HFFc6 (cell line): ENCODE results near the gene NUCB2. TPM values are rescaled to one million over a fixed set of nuclear protein-coding genes. Genes with fewer than 3 reads are reported as not detected.
"Not testable (repeated sequence)": the region's sequence is repeated elsewhere in the genome, so short reads cannot be mapped to it uniquely, and the experiment has no call there.

Experiments used
- DNase-seq: peaks from one replicate; pipeline ENCODE4 v3.0.0-alpha.2; 2018
- H3K27ac Mint-ChIP-seq: 2 replicates; pipeline ENCODE4 v1.8.0; 2020; ENCODE audit warnings: mild to moderate bottlenecking, mixed read lengths
- H3K27me3 Mint-ChIP-seq: 2 replicates; pipeline ENCODE4 v1.8.0; 2021; ENCODE audit warnings: mild to moderate bottlenecking, moderate library complexity, mixed read lengths; ENCODE audit not compliant: insufficient read depth
- H3K36me3 Mint-ChIP-seq: 2 replicates; pipeline ENCODE4 v1.8.0; 2021; ENCODE audit warnings: low read depth, mixed read lengths
- H3K4me1 Mint-ChIP-seq: 2 replicates; pipeline ENCODE4 v1.8.0; 2020; ENCODE audit warnings: low read depth, mixed read lengths
- H3K4me3 Mint-ChIP-seq: 2 replicates; pipeline ENCODE4 v1.8.0; 2020; ENCODE audit warnings: mild to moderate bottlenecking, moderate library complexity, mixed read lengths
- H3K9me3 Mint-ChIP-seq: 2 replicates; pipeline ENCODE4 v1.8.0; 2020; ENCODE audit warnings: mild to moderate bottlenecking, mixed read lengths
- CTCF ChIP-seq: fragments of 200-600 bp; sonication (generic); IDR thresholded peaks from 2 replicates; pipeline ENCODE4 v1.5.0; 2021; ENCODE audit warnings: antibody characterized with exemption, mild to moderate bottlenecking
- long read RNA-seq: library from polyadenylated mRNA; unstranded; transcript quantifications from one replicate; pipeline ENCODE4 v2.0.0, GENCODE V29; 2019
- total RNA-seq, 6 experiments: library from RNA; stranded (reverse); fragmentation: NEBNext Ultra II Directional; extraction: Animal tissue kit (Norgen Biotek cat#: 25700); gene quantifications; 2 replicates in 1 of 6; 3 replicates in 5 of 6; pipeline ENCODE4 v1.2.3, GENCODE V29; 2021

Gene NUCB2
- total RNA-seq: 100 to 1,000 TPM; 124 to 180 (median 161) TPM
- long read RNA-seq, transcript NUCB2-208 (14 exons, 2,274 nt): major isoform, 8 of 117 reads
- long read RNA-seq, partial matches to known transcripts: 77 of 117 reads
- long read RNA-seq, other reads (novel, unspliced or antisense): 31 of 117 reads

DNA sequence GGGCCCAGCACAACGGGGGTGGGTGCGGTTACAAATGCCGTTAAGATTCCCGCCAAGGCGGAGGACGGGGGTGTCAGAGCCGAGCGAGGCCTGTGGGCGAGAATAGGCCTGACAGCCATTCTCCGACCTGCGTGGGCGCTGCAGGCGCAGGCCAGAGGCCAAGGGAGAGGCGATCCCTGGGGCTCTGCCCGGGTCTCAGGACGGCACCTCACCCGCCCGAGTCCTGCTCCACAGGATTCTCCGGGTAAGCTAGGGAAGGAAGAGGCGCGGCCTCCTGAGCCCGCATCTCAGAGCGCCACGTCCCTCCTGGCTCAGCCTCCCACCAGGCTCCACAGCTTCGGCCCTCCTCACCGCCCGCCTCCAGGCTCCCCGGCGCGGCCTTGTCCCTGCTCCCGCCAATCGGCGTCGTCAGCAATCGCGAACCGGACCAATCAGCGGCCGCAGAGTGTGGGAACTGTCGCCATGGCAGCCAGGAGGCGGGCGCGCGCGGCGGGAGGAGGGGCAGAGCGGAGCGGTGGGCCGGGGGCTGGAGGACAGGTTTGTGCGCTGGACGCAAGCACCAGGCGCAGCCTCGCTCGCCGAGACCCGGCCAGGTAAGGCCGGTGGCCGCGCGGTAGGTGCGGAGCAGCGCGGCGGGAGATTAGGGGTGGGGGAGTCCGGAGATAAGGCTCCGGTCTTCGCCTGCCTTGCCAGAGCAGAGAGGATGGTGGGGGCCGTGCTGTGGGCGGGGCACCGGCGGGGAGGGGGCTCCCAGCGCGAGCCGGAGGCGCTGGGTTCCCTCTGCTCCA lies at the start of gene NUCB2:
Gene NUCB2, plus strand, starts transcription at position 504 of the 788 bp plus-strand sequence. CDS start 18,585 bp downstream, outside the sequence.
- Mint-ChIP-seq H3K27ac (peak within 1 kb of the TSS; percentile 93), H3K9me3 (no peaks in the 10 kb centered on the region)
- no peak; the same call in 1 of the 2 replicates for TF ChIP-seq CTCF

DNA sequence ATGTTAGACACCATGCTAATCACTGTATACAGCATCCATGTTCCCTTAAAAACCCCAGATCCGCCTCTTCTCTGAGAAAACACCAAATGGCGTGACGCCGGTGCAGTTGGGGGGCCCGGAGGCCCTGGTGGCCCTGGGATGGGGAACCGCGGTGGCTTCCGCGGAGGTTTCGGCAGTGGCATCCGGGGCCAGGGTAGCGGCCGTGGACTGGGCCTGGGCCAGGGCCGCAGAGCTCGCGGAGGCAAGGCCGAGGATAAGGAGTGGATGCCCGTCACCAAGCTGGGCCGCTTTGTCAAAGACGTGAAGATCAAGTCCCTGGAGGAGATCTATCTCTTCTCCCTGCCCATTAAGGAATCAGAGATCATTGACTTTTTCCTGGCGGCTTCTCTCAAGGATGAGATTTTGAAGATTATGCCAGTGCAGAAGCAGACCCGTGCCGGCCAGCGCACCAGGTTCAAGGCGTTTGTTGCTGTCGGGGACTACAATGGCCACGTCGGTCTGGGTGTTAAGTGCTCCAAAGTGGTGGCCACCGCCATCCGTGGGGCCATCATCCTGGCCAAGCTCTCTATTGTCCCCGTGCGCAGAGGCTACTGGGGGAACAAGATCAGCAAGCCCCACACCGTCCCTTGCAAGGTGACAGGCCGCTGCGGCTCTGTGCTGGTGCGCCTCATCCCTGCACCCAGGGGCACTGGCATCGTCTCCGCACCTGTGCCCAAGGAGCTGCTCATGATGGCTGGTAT lies 48.2 kb upstream of the NUCB2 start:
- not testable (repeated sequence) for H3K9me3 Mint-ChIP-seq, H3K27me3 Mint-ChIP-seq, H3K27ac Mint-ChIP-seq

More for the DNA sequence above, at the start of gene NUCB2:
- H3K4me1 Mint-ChIP-seq: peaks cover 26% of the 10 kb centered on the region
- peak within 1 kb of the TSS; percentile 89 for H3K4me3 Mint-ChIP-seq
- DNase-seq: peak; percentile 95
- no peaks in the 10 kb centered on the region for H3K27me3 Mint-ChIP-seq
- H3K36me3 Mint-ChIP-seq: no peaks in the 10 kb centered on the region

DNA sequence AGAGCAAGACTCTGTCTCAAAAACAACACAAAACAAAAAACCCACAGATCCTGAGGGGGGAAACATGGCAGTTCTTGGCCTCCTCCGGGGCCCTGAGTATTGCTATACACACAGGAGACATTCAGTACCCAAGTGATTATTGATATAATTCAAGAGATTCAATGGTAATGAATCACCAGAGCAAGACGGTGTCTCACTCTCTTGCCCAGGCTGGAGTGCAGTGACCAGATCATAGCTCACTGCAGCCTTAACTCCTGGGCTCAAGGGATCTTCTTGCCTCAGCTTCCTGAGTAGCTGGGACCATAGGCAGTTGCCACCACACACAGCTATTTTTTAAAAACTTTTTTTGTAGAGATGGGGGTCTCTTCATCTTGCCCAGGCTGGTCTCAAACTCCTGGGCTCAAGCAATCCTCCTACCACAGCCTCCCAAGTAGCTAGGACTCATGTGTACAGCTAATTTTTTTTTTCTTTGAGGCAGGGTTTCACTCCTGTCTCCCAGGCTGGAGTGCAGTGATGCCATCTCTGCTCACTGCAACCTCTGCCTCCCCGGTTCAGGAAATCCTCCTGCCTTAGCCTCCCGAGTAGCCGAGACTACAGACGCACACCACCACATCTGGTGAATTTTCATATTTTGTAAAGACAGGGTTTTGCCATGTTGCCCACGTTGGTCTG lies 46.9 kb upstream of the NUCB2 start:
- peaks cover 16% of the 10 kb centered on the region for H3K4me1 Mint-ChIP-seq
- H3K27me3 Mint-ChIP-seq: no peaks in the 10 kb centered on the region; the same call in 1 of the 2 replicates
- no peak overlapping the region for H3K27ac Mint-ChIP-seq
- TF ChIP-seq CTCF: no peak
- no peaks in the 10 kb centered on the region for H3K36me3 Mint-ChIP-seq
- H3K4me3 Mint-ChIP-seq: no peak overlapping the region; the same call in 1 of the 2 replicates
- H3K9me3 Mint-ChIP-seq: no peaks in the 10 kb centered on the region
- DNase-seq: no peak

More for the DNA sequence above, 48.2 kb upstream of the NUCB2 start:
- H3K4me3 Mint-ChIP-seq, DNase-seq, H3K36me3 Mint-ChIP-seq: not testable (repeated sequence)
- H3K4me1 Mint-ChIP-seq: peaks cover 19% of the 10 kb centered on the region

DNA sequence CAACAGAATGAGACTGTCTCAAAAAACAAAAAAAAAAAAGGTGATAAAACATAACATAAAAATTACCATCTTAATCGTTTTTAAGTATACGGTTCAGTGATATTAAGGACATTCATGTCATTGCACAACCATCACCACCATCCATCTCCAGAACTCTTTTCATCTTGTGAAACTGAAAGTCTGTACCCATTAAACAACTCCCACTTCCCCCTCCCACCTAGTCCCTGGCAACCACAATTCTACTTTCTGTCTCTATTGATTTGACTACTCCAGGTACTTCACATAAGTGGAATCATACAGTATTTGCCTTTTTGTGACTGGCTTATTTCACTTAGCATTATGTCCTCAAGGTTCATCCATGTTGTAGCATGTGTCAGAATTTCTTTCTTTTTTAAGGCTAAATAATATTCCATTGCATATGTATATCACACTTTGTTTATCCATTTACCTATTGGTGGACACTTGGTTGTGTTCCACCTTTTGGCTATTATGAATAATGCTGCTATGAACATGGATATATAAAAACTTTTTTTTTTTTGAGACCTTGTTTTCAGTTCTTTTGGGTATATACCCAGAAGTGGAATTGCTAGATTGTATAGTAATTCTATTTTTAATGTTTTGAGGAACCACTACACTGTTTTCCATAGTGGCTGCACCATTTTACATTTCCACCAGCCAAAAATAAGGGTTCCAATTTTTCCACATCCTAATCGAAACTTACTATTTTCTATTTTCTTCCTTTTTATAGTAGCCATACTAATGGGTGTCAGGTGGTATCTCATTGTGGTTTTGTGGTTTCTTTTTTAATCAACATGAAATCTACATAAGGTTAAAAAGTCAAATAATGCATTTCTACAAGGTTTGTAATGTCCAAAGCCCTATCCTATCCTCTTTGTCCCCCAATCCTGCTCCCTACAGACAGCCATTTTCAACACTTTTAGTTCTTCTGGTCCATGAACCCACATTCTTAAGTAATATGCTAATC lies 45.4 kb upstream of the NUCB2 start:
- Mint-ChIP-seq H3K36me3 (no peaks in the 10 kb centered on the region), H3K9me3 (no peaks in the 10 kb centered on the region), H3K27ac (no peak overlapping the region), H3K4me3 (no peak overlapping the region), H3K27me3 (no peaks in the 10 kb centered on the region; the same call in 1 of the 2 replicates), H3K4me1 (peaks cover 12% of the 10 kb centered on the region)
- TF ChIP-seq CTCF: no peak
- DNase-seq: no peak

DNA sequence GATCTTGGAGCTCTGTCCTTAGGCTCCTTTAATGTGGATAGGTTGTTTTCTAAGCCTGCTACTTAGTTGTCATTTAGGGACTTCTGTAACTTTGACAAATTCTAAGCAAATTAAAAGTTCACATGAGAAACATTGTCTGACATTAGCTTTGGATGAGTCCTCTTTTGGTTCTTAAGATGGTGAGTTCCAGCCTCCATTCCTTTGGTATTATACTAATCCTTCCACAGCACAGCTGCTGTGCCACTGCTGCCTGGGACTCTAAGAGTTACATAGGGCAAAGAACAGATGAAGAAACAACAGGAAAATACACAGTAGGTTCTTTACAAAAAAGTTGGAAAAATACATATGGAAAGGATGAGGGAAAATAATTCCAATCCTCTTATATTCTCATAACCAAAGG lies 43.4 kb upstream of the NUCB2 start:
- Mint-ChIP-seq H3K9me3 (no peaks in the 10 kb centered on the region), H3K27ac (no peak overlapping the region), H3K4me1 (peaks cover 12% of the 10 kb centered on the region), H3K4me3 (no peak overlapping the region), H3K36me3 (no peaks in the 10 kb centered on the region), H3K27me3 (no peaks in the 10 kb centered on the region; the same call in 1 of the 2 replicates)
- no peak for DNase-seq
- TF ChIP-seq CTCF: no peak
